H1 (cell line): Measurements from ENCODE around the gene NHS. TPM values are rescaled to one million over a fixed set of nuclear protein-coding genes. Genes with fewer than 3 reads are reported as not detected.

Experiments
- CTCF ChIA-PET: fragments of 300-600 bp; sonication (Branson Sonifier 250); formaldehyde crosslinking; loops from one replicate; lab custom pipeline; 2021; ENCODE audit not compliant: partially characterized antibody; lab: Charles Lee
- POLR2A ChIA-PET: fragments of 300-600 bp; sonication (Branson Sonifier 250); formaldehyde crosslinking; loops from one replicate; lab custom pipeline; 2021; ENCODE audit warnings: inconsistent platforms; ENCODE audit not compliant: partially characterized antibody; lab: Charles Lee
- DNase-seq, 2 experiments: peaks; one replicate each; pipeline versions ENCODE4 v3.0.0 to v3.0.0-alpha.2; 2010 to 2022; ENCODE audit warnings: low spot score in 2 of 2, low read depth in 1 of 2, mixed read lengths in 1 of 2
- FAIRE-seq: peaks from 2 replicates; lab custom pipeline; 2011; peaks lifted over from hg19 to GRCh38; lab: Jason Lieb, UNC
- H2AFZ ChIP-seq: 2 replicates; pipeline ENCODE4 v1.8.1; 2012; ENCODE audit warnings: low read length, inconsistent platforms
- H2AK5ac ChIP-seq: 2 replicates; pipeline ENCODE4 v1.6.1; 2013; ENCODE audit warnings: low read depth, low read length
- H2BK120ac ChIP-seq: replicated peaks from 2 replicates; pipeline ENCODE3; 2013; ENCODE audit warnings: low read depth, low read length, inconsistent platforms
- H2BK12ac ChIP-seq: 2 replicates; pipeline ENCODE4 v1.6.1; 2013; ENCODE audit warnings: low read depth, low read length
- H2BK15ac ChIP-seq: 2 replicates; pipeline ENCODE4 v1.6.1; 2013; ENCODE audit warnings: low read length
- H2BK20ac ChIP-seq: 2 replicates; pipeline ENCODE4 v1.6.1; 2013; ENCODE audit warnings: low read length
- H2BK5ac ChIP-seq: 2 replicates; pipeline ENCODE4 v1.6.1; 2013; ENCODE audit warnings: low read depth, low read length
- H3K14ac ChIP-seq: 2 replicates; pipeline ENCODE4 v1.6.1; 2013; ENCODE audit warnings: inconsistent platforms; ENCODE audit not compliant: insufficient read length
- H3K18ac ChIP-seq: 2 replicates; pipeline ENCODE4 v1.6.1; 2013; ENCODE audit warnings: low read length; ENCODE audit errors: extremely low read depth
- H3K23ac ChIP-seq: 2 replicates; pipeline ENCODE4 v1.6.1; 2013; ENCODE audit warnings: inconsistent platforms; ENCODE audit not compliant: insufficient read length
- H3K23me2 ChIP-seq: 2 replicates; pipeline ENCODE4 v1.6.1; 2013; ENCODE audit warnings: low read depth, low read length
- H3K27ac ChIP-seq: 2 replicates; pipeline ENCODE4 v1.6.1; 2011; ENCODE audit warnings: low read depth, low read length, inconsistent platforms
- H3K27me3 ChIP-seq, 4 experiments: replicated peaks in 1 of 4; 1 replicate in 1 of 4; 2 replicates in 3 of 4; pipeline versions ENCODE4 v1.6.1 to v1.8.1; 2011 to 2013; ENCODE audit warnings: low read length in 3 of 4, mild to moderate bottlenecking in 3 of 4, inconsistent platforms in 2 of 4, mixed read lengths in 2 of 4, moderate library complexity in 1 of 4; ENCODE audit not compliant: control insufficient read depth in 3 of 4, insufficient read depth in 3 of 4; ENCODE audit errors: extremely low read depth in 1 of 4
- H3K36me3 ChIP-seq, 4 experiments: 2 replicates each; pipeline versions ENCODE4 v1.6.1 to v1.8.1; 2011 to 2013; ENCODE audit warnings: mild to moderate bottlenecking in 4 of 4, low read length in 3 of 4, moderate library complexity in 2 of 4, control low read depth in 1 of 4, inconsistent platforms in 1 of 4; ENCODE audit not compliant: insufficient read depth in 4 of 4, control insufficient read depth in 2 of 4
- H3K4ac ChIP-seq: replicated peaks from 2 replicates; pipeline ENCODE3; 2013; ENCODE audit warnings: low read length, low read depth, mixed read lengths, inconsistent platforms; ENCODE audit not compliant: insufficient read length
- H3K4me1 ChIP-seq, 4 experiments: replicated peaks in 1 of 4; 1 replicate in 1 of 4; 2 replicates in 3 of 4; pipeline versions ENCODE4 v1.6.1 to v1.8.1; 2011 to 2013; ENCODE audit warnings: low read length in 3 of 4, inconsistent platforms in 2 of 4, mixed read lengths in 1 of 4; ENCODE audit not compliant: insufficient read depth in 4 of 4, control insufficient read depth in 3 of 4
- H3K4me2 ChIP-seq, 2 experiments: 2 replicates each; pipeline versions ENCODE4 v1.6.1 to v1.8.1; 2011 to 2013; ENCODE audit warnings: low read depth in 2 of 2, low read length in 2 of 2, control low read depth in 1 of 2, inconsistent platforms in 1 of 2, mild to moderate bottlenecking in 1 of 2; ENCODE audit not compliant: insufficient read depth in 1 of 2
- H3K4me3 ChIP-seq, 4 experiments: fragments of 200-600, 300-600 bp in 1 of 4; sonication (generic), shearing (Covaris generic), sonication (Bioruptor Twin) in 1 of 4; 2 replicates each; pipeline versions ENCODE4 v1.5.1 to v1.8.1; 2011 to 2016; ENCODE audit warnings: low read length in 4 of 4, low read depth in 3 of 4, control low read depth in 2 of 4, inconsistent platforms in 2 of 4, mild to moderate bottlenecking in 2 of 4, mixed read lengths in 1 of 4, moderate library complexity in 1 of 4; ENCODE audit not compliant: insufficient read depth in 2 of 4; ENCODE audit errors: extremely low read depth in 1 of 4
- H3K56ac ChIP-seq: replicated peaks from 2 replicates; pipeline ENCODE3; 2013; ENCODE audit warnings: low read depth, mild to moderate bottlenecking, mixed read lengths, low read length, inconsistent platforms; ENCODE audit not compliant: insufficient read length
- H3K79me1 ChIP-seq: 2 replicates; pipeline ENCODE4 v1.6.1; 2013; ENCODE audit warnings: low read depth, low read length, control low read depth
- H3K79me2 ChIP-seq, 2 experiments: 2 replicates each; pipeline versions ENCODE4 v1.6.1 to v1.8.1; 2012 to 2013; ENCODE audit warnings: low read length in 2 of 2, mild to moderate bottlenecking in 2 of 2, inconsistent platforms in 1 of 2; ENCODE audit not compliant: insufficient read depth in 2 of 2, control insufficient read depth in 1 of 2
- H3K9ac ChIP-seq, 4 experiments: replicated peaks in 1 of 4; 1 replicate in 1 of 4; 2 replicates in 3 of 4; pipeline versions ENCODE4 v1.6.1 to v1.8.1; 2011 to 2013; ENCODE audit warnings: low read depth in 3 of 4, low read length in 3 of 4, control low read depth in 2 of 4, mild to moderate bottlenecking in 2 of 4, moderate library complexity in 2 of 4, inconsistent platforms in 1 of 4; ENCODE audit errors: extremely low read depth in 1 of 4
- H3K9me3 ChIP-seq, 2 experiments: 2 replicates each; pipeline versions ENCODE4 v1.6.1 to v1.8.1; 2012 to 2013; ENCODE audit warnings: mild to moderate bottlenecking in 2 of 2, moderate library complexity in 2 of 2, control low read depth in 1 of 2, inconsistent platforms in 1 of 2, low read depth in 1 of 2, low read length in 1 of 2, mixed read lengths in 1 of 2; ENCODE audit not compliant: insufficient read depth in 2 of 2
- H4K20me1 ChIP-seq, 2 experiments: replicated peaks in 1 of 2; 2 replicates each; pipeline versions ENCODE3 to v1.8.1; 2011 to 2013; ENCODE audit warnings: inconsistent platforms in 2 of 2, low read length in 2 of 2, mild to moderate bottlenecking in 1 of 2; ENCODE audit not compliant: insufficient read depth in 2 of 2, control insufficient read depth in 1 of 2
- H4K5ac ChIP-seq: 2 replicates; pipeline ENCODE4 v1.6.1; 2013; ENCODE audit warnings: low read length, low read depth, mixed read lengths, inconsistent platforms; ENCODE audit not compliant: insufficient read length
- H4K8ac ChIP-seq: 2 replicates; pipeline ENCODE4 v1.8.0; 2013; ENCODE audit warnings: mild to moderate bottlenecking, moderate library complexity, low read length, inconsistent platforms; ENCODE audit not compliant: insufficient read depth; ENCODE audit errors: extremely low read depth
- H4K91ac ChIP-seq: replicated peaks from 2 replicates; pipeline ENCODE3; 2013; ENCODE audit warnings: low read length, mixed read lengths, inconsistent platforms; ENCODE audit not compliant: insufficient read length
- BACH1 ChIP-seq: IDR thresholded peaks from 2 replicates; pipeline ENCODE4 v1.6.1; 2012; ENCODE audit warnings: low read length, improper control_type of control experiment
- BRCA1 ChIP-seq: IDR thresholded peaks from 2 replicates; pipeline ENCODE4 v1.6.1; 2012; ENCODE audit warnings: low read depth, low read length, improper control_type of control experiment
- CBX5 ChIP-seq: fragments of 300-800, 300-1000 bp; sonication (generic); IDR thresholded peaks from 2 replicates; pipeline ENCODE4 v1.7.1; 2016; ENCODE audit warnings: antibody characterized with exemption, low read length, low read depth
- EZH2 ChIP-seq: fragments of 200-600 bp; sonication (generic); IDR thresholded peaks from 2 replicates; pipeline ENCODE4 v1.7.1; 2012; ENCODE audit warnings: low read depth, mild to moderate bottlenecking, moderate library complexity, low read length, inconsistent platforms; ENCODE audit not compliant: severe bottlenecking
- FOSL1 ChIP-seq: IDR thresholded peaks from 2 replicates; pipeline ENCODE4 v1.6.1; 2011; ENCODE audit warnings: mild to moderate bottlenecking, low read depth, low read length, moderate library complexity; ENCODE audit not compliant: insufficient read depth
- KDM5A ChIP-seq: fragments of 200-600 bp; IDR thresholded peaks from 2 replicates; pipeline ENCODE4 v1.7.1; 2012; ENCODE audit warnings: mild to moderate bottlenecking, low read length, inconsistent platforms, mixed read lengths
- SIRT6 ChIP-seq: IDR thresholded peaks from one replicate; pipeline ENCODE4 v1.7.1; 2012; ENCODE audit warnings: low read length, inconsistent platforms
- SP1 ChIP-seq: IDR thresholded peaks from 2 replicates; pipeline ENCODE4 v1.6.1; 2011; ENCODE audit warnings: low read depth, low read length
- SP2 ChIP-seq: IDR thresholded peaks from 2 replicates; pipeline ENCODE4 v1.6.1; 2012; ENCODE audit warnings: mild to moderate bottlenecking, low read length, inconsistent platforms
- SP4 ChIP-seq: IDR thresholded peaks from 2 replicates; pipeline ENCODE4 v1.6.1; 2012; ENCODE audit warnings: low read length, inconsistent platforms
- TAF7 ChIP-seq: optimal IDR thresholded peaks from 2 replicates; pipeline ENCODE3; 2011; ENCODE audit warnings: low read depth, mild to moderate bottlenecking, inconsistent platforms, low read length, moderate library complexity, borderline replicate concordance
- ZNF274 ChIP-seq: IDR thresholded peaks from 2 replicates; pipeline ENCODE4 v1.7.0; 2012; ENCODE audit warnings: low read length, borderline replicate concordance; ENCODE audit errors: extremely low read depth
- WGBS, 2 experiments: shearing (Covaris generic) in 1 of 2; methylation state at CpG; one replicate each; pipeline versions ENCODE4 v1.1.6 to v1.1.7; 2013 to 2015; ENCODE audit warnings: low lambda C conversion rate in 2 of 2, mixed read lengths in 2 of 2, inconsistent platforms in 1 of 2, low coverage in 1 of 2, missing lambda C conversion rate in 1 of 2; ENCODE audit not compliant: insufficient replicate concordance in 2 of 2, insufficient coverage in 1 of 2, insufficient read length in 1 of 2; ENCODE audit errors: extremely low coverage in 1 of 2, missing lambda C conversion rate in 1 of 2; 5-methylcytosine and 5-hydroxymethylcytosine counted together
- polyA plus RNA-seq, 7 experiments: library from polyadenylated mRNA; depleted of rRNA in 3 of 7; stranded (reverse) in 5 of 7; unstranded in 2 of 7; fragments of >200 nt in 5 of 7; fragments of 200-250 nt in 2 of 7; gene quantifications; 1 replicate in 5 of 7; 2 replicates in 1 of 7; 4 replicates in 1 of 7; pipeline versions ENCODE4 v1.2.1 to v1.2.3, GENCODE V29; 2011 to 2013; ENCODE audit warnings: missing spikeins in 2 of 7, mixed read lengths in 2 of 7
- total RNA-seq: library from RNA; stranded (reverse); fragmentation: NEBNext Ultra II Directional; extraction: Animal tissue kit (Norgen Biotek cat#: 25700); gene quantifications from 2 replicates; pipeline ENCODE4 v1.2.1, GENCODE V29; 2021

Gene NHS
- total and polyA plus RNA-seq, 2 of the 8 experiments (the other 6 are each of a cell fraction or from before 2014, with no cell fraction given), result 2.2 to 6.7 TPM

DNA sequence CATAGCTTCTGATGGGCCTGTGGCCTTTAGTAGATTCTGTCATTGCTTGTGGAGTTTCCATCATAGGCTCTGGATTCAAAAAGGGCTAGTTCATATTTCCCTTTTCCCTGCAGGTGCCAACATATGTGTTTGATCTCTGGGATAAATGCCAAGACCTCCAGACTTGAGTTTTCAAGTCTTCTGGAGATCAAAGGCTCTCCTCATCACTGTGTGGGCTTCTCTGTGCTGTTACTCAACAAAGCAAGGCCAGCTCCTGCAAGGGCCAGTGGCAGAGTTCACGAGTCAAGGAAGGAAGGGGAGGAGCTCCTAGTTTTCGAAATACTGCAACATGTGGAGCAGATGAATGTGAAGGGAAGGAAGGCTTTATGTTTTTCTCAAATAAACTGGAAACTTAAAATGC is 299.6 kb downstream of the NHS start:
- H4K8ac ChIP-seq, result no peak overlapping the region
- no peak overlapping the region for H3K4me3 ChIP-seq
- H3K79me1 ChIP-seq, result no peaks in the 10 kb centered on the region
- no peaks in the 10 kb centered on the region for H3K36me3 ChIP-seq
- H3K14ac ChIP-seq, result no peak overlapping the region
- no peak overlapping the region for H2BK20ac ChIP-seq
- POLR2A ChIA-PET, result no interaction called here
- no peak overlapping the region for H2BK15ac ChIP-seq
- H2BK5ac ChIP-seq, result no peak overlapping the region
- no peaks in the 10 kb centered on the region for H3K23me2 ChIP-seq
- FAIRE-seq (no peak), DNase-seq (no peak)
- H2BK120ac ChIP-seq, result no peak overlapping the region
- no peak overlapping the region for H3K27ac ChIP-seq
- H3K9me3 ChIP-seq, result no peaks in the 10 kb centered on the region
- no peak overlapping the region for H3K4ac ChIP-seq
- H3K23ac ChIP-seq, result no peak overlapping the region
- no peaks in the 10 kb centered on the region for H4K20me1 ChIP-seq
- no peak for TF ChIP-seq FOSL1
- TF ChIP-seq EZH2, result no peak
- TF ChIP-seq KDM5A, result no peak
- no peak for TF ChIP-seq TAF7
- TF ChIP-seq SP2, result no peak
- no peak for TF ChIP-seq CBX5
- no peak for TF ChIP-seq SP1
- TF ChIP-seq SIRT6, result no peak
- TF ChIP-seq ZNF274, result no peak
- no peak for TF ChIP-seq BACH1
- no peak for TF ChIP-seq SP4
- TF ChIP-seq BRCA1, result no peak
- no peak overlapping the region for H3K9ac ChIP-seq
- no peak overlapping the region for H3K56ac ChIP-seq
- H4K91ac ChIP-seq, result no peak overlapping the region
- no peak overlapping the region for H3K18ac ChIP-seq
- H3K27me3 ChIP-seq, result no peaks in the 10 kb centered on the region
- no peaks in the 10 kb centered on the region for H3K79me2 ChIP-seq
- WGBS, 2 experiments, result 100% methylated on average over 1 of the region's 2 CpGs; no CpG with 5 or more reads in 1 of the 2 experiments
- no peak overlapping the region for H4K5ac ChIP-seq
- H2BK12ac ChIP-seq, result no peak overlapping the region
- H2AFZ ChIP-seq, result no peak overlapping the region
- no peaks in the 10 kb centered on the region for H3K4me1 ChIP-seq
- no peak overlapping the region for H2AK5ac ChIP-seq
- CTCF ChIA-PET, result interaction anchor here (1.1 kb wide), 1 partner anchor 79 kb away, joined by 5 read pairs; no protein-coding TSS in a partner anchor
- no peak overlapping the region for H3K4me2 ChIP-seq
